Testis (tissue), 3 donors: ENCODE measurements around the gene CHST3. TPM values are rescaled to one million over a fixed set of nuclear protein-coding genes. Genes with fewer than 3 reads are reported as not detected.
"Not testable (repeated sequence)": the region's sequence is repeated elsewhere in the genome, so short reads cannot be mapped to it uniquely, and the experiment has no call there.

ENCODE experiments used
- DNase-seq: peaks from one replicate; pipeline ENCODE4 v3.0.0-alpha.2; 2019
- H3K27ac ChIP-seq, 2 donors: fragments of 200-600 bp; sonication (generic); one replicate each; pipeline ENCODE4 v1.5.1; 2019
- H3K27me3 ChIP-seq: fragments of 200-600 bp; sonication (generic); one replicate; pipeline ENCODE4 v1.5.1; 2019
- H3K36me3 ChIP-seq: fragments of 200-600 bp; sonication (generic); one replicate; pipeline ENCODE4 v1.5.1; 2017; ENCODE audit warnings: low read depth; ENCODE audit errors: missing control alignments
- H3K4me1 ChIP-seq: fragments of 200-600 bp; sonication (generic); one replicate; pipeline ENCODE4 v1.5.1; 2019
- H3K4me3 ChIP-seq, 2 donors: fragments of 200-600 bp; sonication (generic); one replicate each; pipeline ENCODE4 v1.5.1; 2017 to 2019
- H3K9me3 ChIP-seq: fragments of 200-600 bp; sonication (generic); one replicate; pipeline ENCODE4 v1.5.1; 2017
- POLR2A ChIP-seq: fragments of 450-650 bp; IDR thresholded peaks from one replicate; pipeline ENCODE4 v1.6.1; 2017; ENCODE audit warnings: antibody characterized with exemption, mild to moderate bottlenecking, moderate library complexity
- WGBS, 2 donors: methylation state at CpG; one replicate each; pipeline ENCODE4 v1.1.5; 2018; 5-methylcytosine and 5-hydroxymethylcytosine counted together
- intact Hi-C: fragments of 100-400 bp; cut with DNase I; formaldehyde crosslinking; loops from one replicate; pipeline ENCODE4 v1.15.1; 2023; ENCODE audit warnings: low total_unique reads
- polyA plus RNA-seq: library from polyadenylated mRNA; stranded (reverse); fragments of 350-450 nt; fragmentation: Illumina TruSeq; extraction: RNeasy Lipid Tissue Mini Kit (QIAGEN cat#74804); gene quantifications from one replicate; pipeline ENCODE4 v1.2.3, GENCODE V29; 2014; ENCODE audit warnings: low read depth, low replicate concordance; ENCODE audit not compliant: insufficient read depth
- total RNA-seq, 2 donors: library from RNA; depleted of rRNA; stranded (reverse); fragments of >200 nt; gene quantifications; one replicate each; pipeline ENCODE4 v1.2.3, GENCODE V29; 2016
- TF ChIP-seq, protein P1 (sequence below), 3 experiments: fragments of 450-650 bp in 2 of 3; fragments of 200-600 bp in 1 of 3; sonication (generic) in 1 of 3; IDR thresholded peaks; one replicate each; pipeline ENCODE4 v1.5.1; 2016 to 2019; ENCODE audit warnings: antibody characterized with exemption in 3 of 3, mild to moderate bottlenecking in 2 of 3, moderate library complexity in 1 of 3

Gene CHST3
- total and polyA plus RNA-seq, 3 donors from 2014 or later = 55.3 to 218 (median 107) TPM

- 41 to 49% methylated on average over 4 of the region's 4 CpGs for WGBS, 2 donors
- no peak for TF ChIP-seq POLR2A
- TF ChIP-seq, protein P1, sequence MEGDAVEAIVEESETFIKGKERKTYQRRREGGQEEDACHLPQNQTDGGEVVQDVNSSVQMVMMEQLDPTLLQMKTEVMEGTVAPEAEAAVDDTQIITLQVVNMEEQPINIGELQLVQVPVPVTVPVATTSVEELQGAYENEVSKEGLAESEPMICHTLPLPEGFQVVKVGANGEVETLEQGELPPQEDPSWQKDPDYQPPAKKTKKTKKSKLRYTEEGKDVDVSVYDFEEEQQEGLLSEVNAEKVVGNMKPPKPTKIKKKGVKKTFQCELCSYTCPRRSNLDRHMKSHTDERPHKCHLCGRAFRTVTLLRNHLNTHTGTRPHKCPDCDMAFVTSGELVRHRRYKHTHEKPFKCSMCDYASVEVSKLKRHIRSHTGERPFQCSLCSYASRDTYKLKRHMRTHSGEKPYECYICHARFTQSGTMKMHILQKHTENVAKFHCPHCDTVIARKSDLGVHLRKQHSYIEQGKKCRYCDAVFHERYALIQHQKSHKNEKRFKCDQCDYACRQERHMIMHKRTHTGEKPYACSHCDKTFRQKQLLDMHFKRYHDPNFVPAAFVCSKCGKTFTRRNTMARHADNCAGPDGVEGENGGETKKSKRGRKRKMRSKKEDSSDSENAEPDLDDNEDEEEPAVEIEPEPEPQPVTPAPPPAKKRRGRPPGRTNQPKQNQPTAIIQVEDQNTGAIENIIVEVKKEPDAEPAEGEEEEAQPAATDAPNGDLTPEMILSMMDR (IDR thresholded peaks at IDR 0.05) = no peak
These were observed 21.5 kb downstream of the CHST3 start for GRCh38 chr10:71985542-71986250.

GRCh38 chr10:71988895-71989294, 24.7 kb downstream of the CHST3 start:
- H3K4me3 ChIP-seq, H3K9me3 ChIP-seq, intact Hi-C loops, H3K27me3 ChIP-seq, H3K36me3 ChIP-seq, DNase-seq, H3K27ac ChIP-seq: not testable (repeated sequence)
- 92% methylated on average over 6 of the region's 6 CpGs for WGBS, 2 donors
- peaks cover 55% of the 10 kb centered on the region for H3K4me1 ChIP-seq

More at GRCh38 chr10:71985542-71986250, 21.5 kb downstream of the CHST3 start:
- Histone ChIP-seq H3K4me1 (peaks cover 85% of the 10 kb centered on the region), H3K4me3 (no peak overlapping the region), H3K27me3 (no peaks in the 10 kb centered on the region), H3K27ac (peak overlapping the region; percentile 31 to 77), H3K9me3 (no peaks in the 10 kb centered on the region), H3K36me3 (no peaks in the 10 kb centered on the region)
- no peak for DNase-seq
- intact Hi-C loops = no loop called here

- Histone ChIP-seq H3K9me3 (no peaks in the 10 kb centered on the region), H3K4me3 (no peak overlapping the region), H3K4me1 (peaks cover 45% of the 10 kb centered on the region), H3K27me3 (no peaks in the 10 kb centered on the region), H3K36me3 (no peaks in the 10 kb centered on the region), H3K27ac (no peak overlapping the region)
- no peak for TF ChIP-seq POLR2A
- TF ChIP-seq, protein P1 (IDR thresholded peaks at IDR 0.05) = no peak
- WGBS, 2 donors = 58 to 68% methylated on average over 6 of the region's 6 CpGs
- intact Hi-C loops = no loop called here
- DNase-seq = no peak
These were observed 25.7 kb downstream of the CHST3 start for GRCh38 chr10:71989661-71990454.

DNA sequence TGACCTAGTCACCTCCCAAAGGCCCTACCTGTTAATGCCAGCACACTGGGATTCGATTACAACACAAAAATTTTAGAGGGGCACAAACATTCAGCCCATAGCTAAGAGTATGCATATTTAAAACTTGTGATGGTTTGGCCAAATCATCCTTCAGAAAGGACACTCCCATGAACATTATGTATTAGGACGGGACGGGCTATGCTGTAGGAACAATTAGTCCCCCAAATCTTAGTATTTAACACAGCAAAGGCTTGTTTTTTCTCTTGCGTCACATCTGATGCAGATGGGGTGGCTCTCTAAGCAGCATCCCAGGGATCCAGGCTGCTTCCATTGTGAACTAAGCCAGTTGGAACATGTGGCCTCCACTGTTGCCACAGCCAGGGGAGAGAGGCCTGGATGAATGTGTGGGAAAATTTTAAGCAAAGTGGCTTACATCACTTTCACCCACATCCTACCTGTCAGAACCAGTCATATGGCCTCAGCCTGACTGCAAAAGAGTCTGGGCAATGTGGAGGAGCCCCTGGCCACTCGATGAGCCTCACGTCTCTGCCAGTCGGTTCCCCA, 26.6 kb downstream of the CHST3 start:
- Histone ChIP-seq H3K4me1 (peaks cover 41% of the 10 kb centered on the region), H3K9me3 (no peaks in the 10 kb centered on the region), H3K27me3 (no peaks in the 10 kb centered on the region), H3K27ac (peak overlapping the region in 1 of 2 donors; percentile 68), H3K36me3 (no peaks in the 10 kb centered on the region), H3K4me3 (no peak overlapping the region)
- no peak for DNase-seq
- TF ChIP-seq, protein P1 (IDR thresholded peaks at IDR 0.05) = no peak
- TF ChIP-seq POLR2A = no peak
- 71 to 82% methylated on average over 7 of the region's 7 CpGs for WGBS, 2 donors
- intact Hi-C loops = no loop called here

DNA sequence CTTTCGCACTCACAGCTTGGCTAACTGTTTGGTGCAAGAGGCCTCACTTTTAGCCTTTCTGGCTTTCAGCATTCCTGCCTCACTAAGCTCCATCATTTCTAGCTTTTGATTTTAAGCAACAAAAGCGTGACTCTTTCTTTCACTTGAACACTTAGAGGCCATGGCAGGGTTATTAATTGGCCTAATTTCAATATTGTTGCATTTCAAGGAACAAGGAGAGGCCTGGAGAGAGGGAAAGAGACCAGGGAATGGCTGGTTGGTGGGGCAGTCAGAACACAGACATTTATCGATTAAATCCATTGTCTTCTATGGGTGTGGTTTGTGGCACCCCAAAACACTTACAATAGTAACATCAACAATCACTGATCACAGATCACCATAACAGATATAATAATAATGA, 31.3 kb downstream of the CHST3 start:
- Histone ChIP-seq H3K36me3 (no peaks in the 10 kb centered on the region), H3K4me3 (no peak overlapping the region), H3K9me3 (no peaks in the 10 kb centered on the region), H3K27me3 (no peaks in the 10 kb centered on the region), H3K27ac (peak overlapping the region in 1 of 2 donors; percentile 25), H3K4me1 (peaks cover 51% of the 10 kb centered on the region)
- TF ChIP-seq, protein P1 (IDR thresholded peaks at IDR 0.05) = no peak
- no peak for TF ChIP-seq POLR2A
- no peak for DNase-seq
- WGBS, 2 donors = 66 to 79% methylated on average over 3 of the region's 3 CpGs
- intact Hi-C loops = no loop called here
